Liver (tissue), 3 donors: ENCODE results near the gene HHIPL1.

Source experiments
- ATF3 ChIP-seq: IDR thresholded peaks from 2 replicates; pipeline ENCODE4 v1.6.1; 2016; ENCODE audit warnings: antibody characterized with exemption
- EGR1 ChIP-seq, 2 donors: IDR thresholded peaks; 2 replicates each; pipeline ENCODE4 v1.6.1; 2016 to 2018; ENCODE audit warnings: antibody characterized with exemption in 2 of 2, low read depth in 2 of 2
- FOXA1 ChIP-seq: IDR thresholded peaks from 2 replicates; pipeline ENCODE4 v1.6.1; 2016; ENCODE audit warnings: antibody characterized with exemption
- GABPA ChIP-seq, 2 donors: IDR thresholded peaks in 1 of 2; conservative IDR thresholded peaks in 1 of 2; 2 replicates each; pipeline ENCODE4 v1.6.1; 2016; ENCODE audit warnings: antibody characterized with exemption in 2 of 2, mild to moderate bottlenecking in 1 of 2, moderate library complexity in 1 of 2
- HNF4A ChIP-seq, 2 donors: conservative IDR thresholded peaks; 2 replicates each; pipeline ENCODE4 v1.6.1; 2016; ENCODE audit warnings: antibody characterized with exemption in 2 of 2, mild to moderate bottlenecking in 2 of 2
- HNF4G ChIP-seq: IDR thresholded peaks from 2 replicates; pipeline ENCODE4 v1.6.1; 2016; ENCODE audit warnings: antibody characterized with exemption
- JUND ChIP-seq, 2 donors: IDR thresholded peaks; 2 replicates each; pipeline ENCODE4 v1.6.1; 2016; ENCODE audit warnings: antibody characterized with exemption in 2 of 2
- MAX ChIP-seq: IDR thresholded peaks from 2 replicates; pipeline ENCODE4 v1.6.1; 2016; ENCODE audit warnings: antibody characterized with exemption
- NR2F2 ChIP-seq: IDR thresholded peaks from 2 replicates; pipeline ENCODE4 v1.6.1; 2016; ENCODE audit warnings: antibody characterized with exemption
- REST ChIP-seq: IDR thresholded peaks from 2 replicates; pipeline ENCODE4 v1.6.1; 2016; ENCODE audit warnings: antibody characterized with exemption, mild to moderate bottlenecking
- SP1 ChIP-seq: IDR thresholded peaks from 2 replicates; pipeline ENCODE4 v1.6.1; 2018; ENCODE audit warnings: antibody characterized with exemption, mild to moderate bottlenecking
- TAF1 ChIP-seq: conservative IDR thresholded peaks from 2 replicates; pipeline ENCODE4 v1.6.1; 2016; ENCODE audit warnings: antibody characterized with exemption, mild to moderate bottlenecking
- YY1 ChIP-seq: IDR thresholded peaks from 2 replicates; pipeline ENCODE4 v1.6.1; 2016; ENCODE audit warnings: antibody characterized with exemption, mild to moderate bottlenecking
- TF ChIP-seq, protein P1 (sequence below): fragments of 150-350 bp; IDR thresholded peaks from 2 replicates; pipeline ENCODE4 v1.5.1; 2017; ENCODE audit warnings: improper control_type of control experiment, low read depth, low read length; ENCODE audit not compliant: missing input control
- donor health status: healthy.
- donor health status: healthy.

DNA sequence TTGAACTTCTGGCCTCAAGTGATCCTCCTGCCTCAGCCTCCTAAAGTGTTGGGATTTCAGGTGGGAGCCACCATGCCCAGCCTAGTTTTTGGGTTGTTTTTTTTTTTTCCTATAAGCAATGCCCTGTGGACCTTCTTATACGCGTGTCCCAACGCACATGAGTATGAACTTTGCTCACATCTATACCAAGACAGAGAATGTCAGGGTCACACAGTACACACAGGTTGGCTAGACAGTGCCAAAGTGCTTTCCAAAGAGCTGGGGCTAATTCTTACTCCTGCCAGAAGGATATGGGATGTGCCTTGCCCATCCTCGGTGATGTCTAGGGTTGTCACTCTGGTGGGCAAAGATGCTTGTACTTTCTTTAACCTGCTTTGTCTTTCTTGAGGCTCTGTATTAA lies 33.3 kb upstream of the HHIPL1 start:
- TF ChIP-seq GABPA (IDR thresholded peaks at IDR 0.05 in 1 of 2, conservative IDR thresholded peaks at IDR 0.05 in 1 of 2) (no peak), JUND (IDR thresholded peaks at IDR 0.05) (no peak), HNF4G (no peak), REST (no peak), TAF1 (no peak), MAX (no peak), SP1 (no peak), NR2F2 (no peak), YY1 (no peak), ATF3 (no peak), EGR1 (IDR thresholded peaks at IDR 0.05; ENCODE audit: low read depth in 2 of 2) (no peak), FOXA1 (no peak), HNF4A (conservative IDR thresholded peaks at IDR 0.05) (no peak)
- TF ChIP-seq, protein P1, sequence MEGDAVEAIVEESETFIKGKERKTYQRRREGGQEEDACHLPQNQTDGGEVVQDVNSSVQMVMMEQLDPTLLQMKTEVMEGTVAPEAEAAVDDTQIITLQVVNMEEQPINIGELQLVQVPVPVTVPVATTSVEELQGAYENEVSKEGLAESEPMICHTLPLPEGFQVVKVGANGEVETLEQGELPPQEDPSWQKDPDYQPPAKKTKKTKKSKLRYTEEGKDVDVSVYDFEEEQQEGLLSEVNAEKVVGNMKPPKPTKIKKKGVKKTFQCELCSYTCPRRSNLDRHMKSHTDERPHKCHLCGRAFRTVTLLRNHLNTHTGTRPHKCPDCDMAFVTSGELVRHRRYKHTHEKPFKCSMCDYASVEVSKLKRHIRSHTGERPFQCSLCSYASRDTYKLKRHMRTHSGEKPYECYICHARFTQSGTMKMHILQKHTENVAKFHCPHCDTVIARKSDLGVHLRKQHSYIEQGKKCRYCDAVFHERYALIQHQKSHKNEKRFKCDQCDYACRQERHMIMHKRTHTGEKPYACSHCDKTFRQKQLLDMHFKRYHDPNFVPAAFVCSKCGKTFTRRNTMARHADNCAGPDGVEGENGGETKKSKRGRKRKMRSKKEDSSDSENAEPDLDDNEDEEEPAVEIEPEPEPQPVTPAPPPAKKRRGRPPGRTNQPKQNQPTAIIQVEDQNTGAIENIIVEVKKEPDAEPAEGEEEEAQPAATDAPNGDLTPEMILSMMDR, result no peak
